Hepatocyte (in vitro differentiated cells): ENCODE results near the gene SAPCD2.

Experiments
- EZH2 ChIP-seq: fragments of 200-600 bp; sonication (generic); IDR thresholded peaks from 2 replicates; pipeline ENCODE4 v1.6.1; 2016; ENCODE audit warnings: antibody characterized with exemption, mild to moderate bottlenecking, borderline replicate concordance
- TF ChIP-seq, protein P1 (sequence below): fragments of 200-600 bp; sonication (generic); IDR thresholded peaks from 2 replicates; pipeline ENCODE4 v1.5.1; 2016; ENCODE audit warnings: antibody characterized with exemption, mild to moderate bottlenecking; ENCODE audit not compliant: poor library complexity

DNA sequence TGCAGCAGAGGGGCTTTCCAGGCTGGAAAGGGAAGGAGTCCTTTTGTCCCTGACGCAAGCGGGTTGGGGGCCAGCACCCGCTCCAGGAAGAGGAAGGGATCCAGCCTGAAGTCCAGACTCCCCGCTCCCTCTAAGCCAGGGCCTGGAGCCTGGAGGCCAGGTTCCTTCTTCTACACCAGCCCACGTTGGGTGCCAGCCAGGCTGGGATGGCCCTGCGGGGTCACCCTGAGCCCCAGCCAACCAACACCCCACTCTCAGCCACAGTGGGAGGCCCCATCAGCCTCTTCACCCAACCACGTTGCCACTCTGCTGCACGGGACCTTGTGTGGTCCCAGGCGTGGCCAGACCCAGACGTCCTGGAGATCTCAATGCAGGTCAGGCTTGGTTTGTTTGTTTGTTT lies 37.5 kb downstream of the SAPCD2 start:
- TF ChIP-seq, protein P1, sequence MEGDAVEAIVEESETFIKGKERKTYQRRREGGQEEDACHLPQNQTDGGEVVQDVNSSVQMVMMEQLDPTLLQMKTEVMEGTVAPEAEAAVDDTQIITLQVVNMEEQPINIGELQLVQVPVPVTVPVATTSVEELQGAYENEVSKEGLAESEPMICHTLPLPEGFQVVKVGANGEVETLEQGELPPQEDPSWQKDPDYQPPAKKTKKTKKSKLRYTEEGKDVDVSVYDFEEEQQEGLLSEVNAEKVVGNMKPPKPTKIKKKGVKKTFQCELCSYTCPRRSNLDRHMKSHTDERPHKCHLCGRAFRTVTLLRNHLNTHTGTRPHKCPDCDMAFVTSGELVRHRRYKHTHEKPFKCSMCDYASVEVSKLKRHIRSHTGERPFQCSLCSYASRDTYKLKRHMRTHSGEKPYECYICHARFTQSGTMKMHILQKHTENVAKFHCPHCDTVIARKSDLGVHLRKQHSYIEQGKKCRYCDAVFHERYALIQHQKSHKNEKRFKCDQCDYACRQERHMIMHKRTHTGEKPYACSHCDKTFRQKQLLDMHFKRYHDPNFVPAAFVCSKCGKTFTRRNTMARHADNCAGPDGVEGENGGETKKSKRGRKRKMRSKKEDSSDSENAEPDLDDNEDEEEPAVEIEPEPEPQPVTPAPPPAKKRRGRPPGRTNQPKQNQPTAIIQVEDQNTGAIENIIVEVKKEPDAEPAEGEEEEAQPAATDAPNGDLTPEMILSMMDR, result no peak
- no peak for TF ChIP-seq EZH2
